Adrenal gland (tissue), 19 donors: ENCODE measurements around the gene JAZF1. TPM values are rescaled to one million over a fixed set of nuclear protein-coding genes. Genes with fewer than 3 reads are reported as not detected.

Experiments
- DNase-seq, 7 donors: peaks; one replicate each; pipeline ENCODE4 v3.0.0-alpha.2; 2019 to 2020
- H3K27ac ChIP-seq, 5 donors: fragments of 200-600 bp; sonication (generic) in 4 of 5; 1 replicate in 3 of 5; 2 replicates in 2 of 5; pipeline versions ENCODE4 v1.5.1 to v1.8.0; 2016 to 2020; ENCODE audit warnings: mild to moderate bottlenecking in 1 of 5
- H3K27me3 ChIP-seq: fragments of 200-600 bp; 2 replicates; pipeline ENCODE4 v1.8.0; 2021
- H3K36me3 ChIP-seq, 2 donors: fragments of 200-600 bp; replicated peaks in 1 of 2; 1 replicate in 1 of 2; 2 replicates in 1 of 2; pipeline versions ENCODE4 v1.5.1 to v1.8.0; 2018 to 2022
- H3K4me1 ChIP-seq, 2 donors: fragments of 200-600 bp; replicated peaks in 1 of 2; 1 replicate in 1 of 2; 2 replicates in 1 of 2; pipeline versions ENCODE4 v1.5.1 to v1.8.0; 2018 to 2021
- H3K4me3 ChIP-seq, 4 donors: fragments of 200-600 bp; sonication (generic) in 3 of 4; one replicate each; pipeline ENCODE4 v1.5.1; 2016 to 2018
- H3K9me3 ChIP-seq, 3 donors: fragments of 200-600 bp; sonication (generic) in 1 of 3; replicated peaks in 1 of 3; 1 replicate in 2 of 3; 2 replicates in 1 of 3; pipeline versions ENCODE4 v1.5.1 to v1.8.0; 2016 to 2021
- CTCF ChIP-seq, 6 experiments: fragments of 450-650 bp in 4 of 6; fragments of 200-600 bp in 2 of 6; sonication (generic) in 1 of 6; IDR thresholded peaks; 1 replicate in 5 of 6; 2 replicates in 1 of 6; pipeline versions ENCODE4 v1.5.1 to v1.8.0; 2016 to 2021; ENCODE audit warnings: antibody characterized with exemption in 6 of 6, mild to moderate bottlenecking in 2 of 6, moderate library complexity in 1 of 6
- POLR2A ChIP-seq, 2 donors: fragments of 450-650 bp; IDR thresholded peaks; one replicate each; pipeline ENCODE4 v1.6.1; 2017; ENCODE audit warnings: antibody characterized with exemption in 2 of 2, mild to moderate bottlenecking in 2 of 2, moderate library complexity in 1 of 2
- WGBS, 4 donors: extraction: QIAGEN DNeasy Blood & Tissue Kit in 2 of 4; methylation state at CpG; one replicate each; pipeline versions ENCODE4 v1.1.5 to v1.1.7; 2013 to 2017; 5-methylcytosine and 5-hydroxymethylcytosine counted together
- intact Hi-C, 2 donors: fragments of 100-400 bp; cut with DNase I; formaldehyde crosslinking; loops; one replicate each; pipeline versions ENCODE4 v1.14.1 to v1.15.0; 2022 to 2023
- long read RNA-seq, 10 donors: library from polyadenylated mRNA in 3 of 10; unstranded in 2 of 10; stranded (forward) in 1 of 10; transcript quantifications; one replicate each; pipeline ENCODE4 v2.0.0 and lab custom pipeline, GENCODE V29; 2021 to 2026
- polyA plus RNA-seq, 3 donors: library from polyadenylated mRNA; stranded (reverse); fragments of 200-250 nt in 2 of 3; fragments of 350-450 nt in 1 of 3; fragmentation: Illumina TruSeq in 1 of 3; extraction: RNeasy Lipid Tissue Mini Kit (QIAGEN cat#74804) in 1 of 3; gene quantifications; one replicate each; pipeline ENCODE4 v1.2.3, GENCODE V29; 2013 to 2014
- total RNA-seq, 9 donors: library from RNA; depleted of rRNA in 4 of 9; stranded (reverse); fragments of >200 nt in 4 of 9; fragments of 120-200 nt in 1 of 9; fragmentation: NEBNext Ultra II Directional in 1 of 9; extraction: Animal tissue kit (Norgen Biotek cat#: 25700) in 1 of 9; gene quantifications; one replicate each; pipeline versions ENCODE4 v1.1.0 to v1.2.4, GENCODE V29; 2013 to 2023
- donor health status: healthy with polysubstance abuse.
- donor health status: Bipolar disorder and iron deficiency.
- donor health status: DM: yes; HTN: yes; CAD: no.
- donor health status: DM: no; HTN: no; CAD: no.
- donor health status: DM: no; HTN: no; CAD: no.
- donor health status: DM: yes; HTN: yes; CAD: no.

JAZF1 gene
- total RNA-seq = 100 to 1,000 TPM in 5 of 9 donors, 10 to 100 TPM in 4; 40.4 to 192 (median 107) TPM
- polyA plus RNA-seq = 100 to 1,000 TPM in 1 of 3 donors, 10 to 100 TPM in 2; 18.5 to 180 (median 25.8) TPM
- long read RNA-seq, donor 1, transcript JAZF1-201 (5 exons, 3,125 nt) = major isoform, 22 of 22 reads
- long read RNA-seq, donor 1, partial matches to known transcripts = 0 of 22 reads
- long read RNA-seq, donor 1, other reads (novel, unspliced or antisense) = 0 of 22 reads
- long read RNA-seq, donor 2, transcript JAZF1-201 (5 exons, 3,125 nt) = major isoform, 18 of 18 reads
- long read RNA-seq, donor 2, partial matches to known transcripts = 0 of 18 reads
- long read RNA-seq, donor 2, other reads (novel, unspliced or antisense) = 0 of 18 reads
- long read RNA-seq, donor 3, transcript JAZF1-201 (5 exons, 3,125 nt) = major isoform, 19 of 21 reads
- long read RNA-seq, donor 3, partial matches to known transcripts = 0 of 21 reads
- long read RNA-seq, donor 3, other reads (novel, unspliced or antisense) = 0 of 21 reads
- long read RNA-seq, donor 4, transcript JAZF1-201 (5 exons, 3,125 nt) = minor isoform, 8 of 48 reads
- long read RNA-seq, donor 4, transcript JAZF1-208 (3 exons, 578 nt) = major isoform, 35 of 48 reads
- long read RNA-seq, donor 4, partial matches to known transcripts = 1 of 48 reads
- long read RNA-seq, donor 4, other reads (novel, unspliced or antisense) = 4 of 48 reads
- long read RNA-seq, donor 5, transcript JAZF1-201 (5 exons, 3,125 nt) = minor isoform, 31 of 113 reads
- long read RNA-seq, donor 5, transcript JAZF1-208 (3 exons, 578 nt) = major isoform, 71 of 113 reads
- long read RNA-seq, donor 5, partial matches to known transcripts = 3 of 113 reads
- long read RNA-seq, donor 5, other reads (novel, unspliced or antisense) = 8 of 113 reads
- long read RNA-seq, donor 6, transcript JAZF1-201 (5 exons, 3,125 nt) = minor isoform, 5 of 40 reads
- long read RNA-seq, donor 6, transcript JAZF1-208 (3 exons, 578 nt) = major isoform, 30 of 40 reads
- long read RNA-seq, donor 6, partial matches to known transcripts = 0 of 40 reads
- long read RNA-seq, donor 6, other reads (novel, unspliced or antisense) = 5 of 40 reads
- long read RNA-seq, donor 7, transcript JAZF1-201 (5 exons, 3,125 nt) = major isoform, 9 of 9 reads
- long read RNA-seq, donor 7, partial matches to known transcripts = 0 of 9 reads
- long read RNA-seq, donor 7, other reads (novel, unspliced or antisense) = 0 of 9 reads
- long read RNA-seq, donor 8, transcript JAZF1-201 (5 exons, 3,125 nt) = major isoform, 29 of 29 reads
- long read RNA-seq, donor 8, partial matches to known transcripts = 0 of 29 reads
- long read RNA-seq, donor 8, other reads (novel, unspliced or antisense) = 0 of 29 reads
- long read RNA-seq, donor 9, transcript JAZF1-201 (5 exons, 3,125 nt) = major isoform, 14 of 14 reads
- long read RNA-seq, donor 9, partial matches to known transcripts = 0 of 14 reads
- long read RNA-seq, donor 9, other reads (novel, unspliced or antisense) = 0 of 14 reads
- long read RNA-seq, donor 10, transcript JAZF1-201 (5 exons, 3,125 nt) = major isoform, 5 of 5 reads
- long read RNA-seq, donor 10, partial matches to known transcripts = 0 of 5 reads
- long read RNA-seq, donor 10, other reads (novel, unspliced or antisense) = 0 of 5 reads

- TF ChIP-seq CTCF (IDR thresholded peaks at IDR 0.05) = no peak
- TF ChIP-seq POLR2A (IDR thresholded peaks at IDR 0.05) = no peak
- H3K27me3 ChIP-seq = no peaks in the 10 kb centered on the region
- peaks cover 23 to 53% of the 10 kb centered on the region in 2 donors for H3K4me1 ChIP-seq
- H3K9me3 ChIP-seq = no peaks in the 10 kb centered on the region
- H3K4me3 ChIP-seq = peak within 1 kb of the TSS in 3 of 4 donors; percentile 41 to 97 (median 61)
- H3K36me3 ChIP-seq = no peaks in the 10 kb centered on the region
- peak; percentile 64 to 84 (median 72) for DNase-seq
- H3K27ac ChIP-seq = peak within 1 kb of the TSS in 3 of 5 donors; percentile 69 to 90 (median 79)
- intact Hi-C loops = no loop called here
- 1 to 3% (median 2%) methylated on average over 4 to 60 of the region's 64 CpGs for WGBS, 4 donors
These were observed at the start of gene JAZF1 for GRCh38 chr7:28180364-28181147. JAZF1 (minus strand) TSS chr7:28180795.

GRCh38 chr7:28230261-28230660 is 49.7 kb upstream of the JAZF1 start:
- no peaks in the 10 kb centered on the region for H3K9me3 ChIP-seq
- H3K4me1 ChIP-seq = no peaks in the 10 kb centered on the region
- intact Hi-C loops = no loop called here
- no peak for DNase-seq
- no peak overlapping the region for H3K27ac ChIP-seq
- H3K4me3 ChIP-seq = no peak overlapping the region
- WGBS, 4 donors = 81 to 94% (median 88%) methylated on average over 7 of the region's 7 CpGs
- TF ChIP-seq CTCF (IDR thresholded peaks at IDR 0.05) (no peak), POLR2A (IDR thresholded peaks at IDR 0.05) (no peak)
- H3K36me3 ChIP-seq = no peaks in the 10 kb centered on the region
- no peaks in the 10 kb centered on the region for H3K27me3 ChIP-seq

- no peak overlapping the region for H3K4me3 ChIP-seq
- H3K4me1 ChIP-seq = no peaks in the 10 kb centered on the region
- H3K27me3 ChIP-seq = no peaks in the 10 kb centered on the region
- WGBS, 4 donors = 44 to 67% (median 48%) methylated on average over 2 of the region's 2 CpGs
- no peaks in the 10 kb centered on the region for H3K36me3 ChIP-seq
- no peak for TF ChIP-seq CTCF (IDR thresholded peaks at IDR 0.05)
- no peak for TF ChIP-seq POLR2A (IDR thresholded peaks at IDR 0.05)
- no peak for DNase-seq
- no peak overlapping the region for H3K27ac ChIP-seq
- H3K9me3 ChIP-seq = no peaks in the 10 kb centered on the region
- intact Hi-C loops = no loop called here
These were observed 47.8 kb upstream of the JAZF1 start for GRCh38 chr7:28228396-28228795.
